ENCODE data around the gene HNRNPK. TPM values are rescaled to one million over a fixed set of nuclear protein-coding genes. Genes with fewer than 3 reads are reported as not detected.

Gene HNRNPK
- total RNA-seq, 5 donors from 2014 or later (not counting 1 experiment from before 2014, with no cell fraction given), result 459 to 671 (median 508) TPM

GRCh38 chr9:83920927-83921707, 58.9 kb downstream of the HNRNPK start, which contains the start of gene KIF27:
TSS of gene KIF27 (minus strand) at chr9:83921432. CDS start at chr9:83915591, 5,841 bp downstream.
- Mint-ChIP-seq H3K4me1 (peaks cover 8 to 15% (median 12%) of the 10 kb centered on the region in 3 donors), H3K36me3 (no peaks in the 10 kb centered on the region), H3K9me3 (no peaks in the 10 kb centered on the region), H3K4me3 (peak within 1 kb of the TSS; percentile 88 to 90 (median 89)), H3K27me3 (no peaks in the 10 kb centered on the region), H3K27ac (peak within 1 kb of the TSS; percentile 95)
- peaks cover 5 to 16% of the 10 kb centered on the region in 2 experiments for H3K4me1 ChIP-seq (ENCODE audit: control insufficient read depth in 1 of 2, extremely low read depth in 1 of 2, insufficient read depth in 2 of 2, low read length in 2 of 2)
- H3K27me3 ChIP-seq (replicated peaks in 1 of 2; ENCODE audit: control insufficient read depth in 2 of 2, extremely low read depth in 1 of 2, insufficient read depth in 2 of 2, low read length in 1 of 2), result no peaks in the 10 kb centered on the region
- no peaks in the 10 kb centered on the region for H3K9me3 ChIP-seq
- no peaks in the 10 kb centered on the region for H3K36me3 ChIP-seq (ENCODE audit: control insufficient read depth in 2 of 2, extremely low read depth in 1 of 2, insufficient read depth in 1 of 2, low read length in 1 of 2)
- peak; percentile 86 to 91 (median 89) for ATAC-seq (replicated peaks in 1 of 4)
- peak within 1 kb of the TSS; percentile 49 to 68 for H3K4me3 ChIP-seq (ENCODE audit: control insufficient read depth in 1 of 2, extremely low read depth in 1 of 2, low read length in 1 of 2)
- WGBS (ENCODE audit: insufficient coverage), result under 1% methylated on average over 83 of the region's 92 CpGs
- DNase-seq, result peak; percentile 84 to 97 (median 93)
- ChIA-PET CTCF (interaction anchor here (0.5 to 1.2 kb wide), 5 partner anchors 9 to 701 kb away, joined by 3 to 4 read pairs (median 3); partner anchors contain the start of genes HNRNPK (in 1 of the 2) and RMI1 (in 1 of the 2)), POLR2A (interaction anchor here (0.6 to 1.0 kb wide), 4 partner anchors 81 to 283 kb away, joined by 3 to 14 read pairs (median 6); partner anchors contain the start of gene UBQLN1 (in 1 of the 2))
- peak within 1 kb of the TSS; percentile 88 for H3K27ac ChIP-seq (ENCODE audit: low read length)

GRCh38 chr9:83920469-83920926, 59.5 kb downstream of the HNRNPK start:
- H3K4me3 ChIP-seq (ENCODE audit: control insufficient read depth in 1 of 2, extremely low read depth in 1 of 2, low read length in 1 of 2), result peak overlapping the region; percentile 49 to 68
- H3K36me3 Mint-ChIP-seq, result no peaks in the 10 kb centered on the region
- ATAC-seq (replicated peaks in 1 of 4), result peak; percentile 37 to 55 (median 46)
- H3K27ac Mint-ChIP-seq, result peak overlapping the region; percentile 91 to 95
- no peaks in the 10 kb centered on the region for H3K9me3 Mint-ChIP-seq
- ChIA-PET POLR2A (interaction anchor here in 1 of 2 donors (1.0 kb wide), 1 partner anchor 213 kb away, joined by 6 read pairs; the partner anchor contains the start of gene UBQLN1), CTCF (interaction anchor here (0.6 to 0.7 kb wide), 2 partner anchors 8 to 34 kb away, joined by 3 read pairs; no protein-coding TSS in a partner anchor)
- 6% methylated on average over 15 of the region's 16 CpGs for WGBS (ENCODE audit: insufficient coverage)
- DNase-seq, result peak in 5 of 35 experiments; percentile 41 to 79 (median 60)
- no peaks in the 10 kb centered on the region for H3K27me3 ChIP-seq (replicated peaks in 1 of 2; ENCODE audit: control insufficient read depth in 2 of 2, extremely low read depth in 1 of 2, insufficient read depth in 2 of 2, low read length in 1 of 2)
- no peaks in the 10 kb centered on the region for H3K27me3 Mint-ChIP-seq
- peaks cover 8 to 15% (median 12%) of the 10 kb centered on the region in 3 donors for H3K4me1 Mint-ChIP-seq
- peak overlapping the region; percentile 88 for H3K27ac ChIP-seq (ENCODE audit: low read length)
- peak overlapping the region; percentile 86 to 90 (median 87) for H3K4me3 Mint-ChIP-seq
- no peaks in the 10 kb centered on the region for H3K36me3 ChIP-seq (ENCODE audit: control insufficient read depth in 2 of 2, extremely low read depth in 1 of 2, insufficient read depth in 1 of 2, low read length in 1 of 2)
- no peaks in the 10 kb centered on the region for H3K9me3 ChIP-seq
- peaks cover 5 to 16% of the 10 kb centered on the region in 2 experiments for H3K4me1 ChIP-seq (ENCODE audit: control insufficient read depth in 1 of 2, extremely low read depth in 1 of 2, insufficient read depth in 2 of 2, low read length in 2 of 2)

GRCh38 chr9:83919111-83919510, 60.9 kb downstream of the HNRNPK start:
- no CpG with 5 or more reads among the region's 1 CpG for WGBS (ENCODE audit: insufficient coverage)
- no peaks in the 10 kb centered on the region for H3K9me3 Mint-ChIP-seq
- Histone ChIP-seq H3K27ac (ENCODE audit: low read length) (no peak overlapping the region), H3K4me3 (ENCODE audit: control insufficient read depth in 1 of 2, extremely low read depth in 1 of 2, low read length in 1 of 2) (no peak overlapping the region), H3K4me1 (ENCODE audit: control insufficient read depth in 1 of 2, extremely low read depth in 1 of 2, insufficient read depth in 2 of 2, low read length in 2 of 2) (peaks cover 5 to 16% of the 10 kb centered on the region in 2 experiments), H3K9me3 (no peaks in the 10 kb centered on the region), H3K27me3 (replicated peaks in 1 of 2; ENCODE audit: control insufficient read depth in 2 of 2, extremely low read depth in 1 of 2, insufficient read depth in 2 of 2, low read length in 1 of 2) (no peaks in the 10 kb centered on the region), H3K36me3 (ENCODE audit: control insufficient read depth in 2 of 2, extremely low read depth in 1 of 2, insufficient read depth in 1 of 2, low read length in 1 of 2) (no peaks in the 10 kb centered on the region)
- H3K27ac Mint-ChIP-seq, result peak overlapping the region in 1 of 2 donors; percentile 25
- H3K36me3 Mint-ChIP-seq, result no peaks in the 10 kb centered on the region
- ChIA-PET CTCF (no interaction called here), POLR2A (no interaction called here)
- no peak for DNase-seq
- H3K4me3 Mint-ChIP-seq, result no peak overlapping the region
- H3K4me1 Mint-ChIP-seq, result peaks cover 8 to 15% (median 12%) of the 10 kb centered on the region in 3 donors
- no peak for ATAC-seq (replicated peaks in 1 of 4)
- H3K27me3 Mint-ChIP-seq, result no peaks in the 10 kb centered on the region

Other genes starting within 250 kb of the HNRNPK start
- 10 to 100 TPM in 2 of 5 donors, 1 to 10 TPM in 3; 9.6 to 11.4 (median 9.9) TPM for gene GKAP1, start 162.4 kb downstream of the HNRNPK start, total RNA-seq
- gene KIF27, start 58.8 kb downstream of the HNRNPK start, total RNA-seq, result 1 to 10 TPM; 3.3 to 5.6 (median 4.5) TPM
- gene RMI1, start 590 bp upstream of the HNRNPK start, total RNA-seq, result 1 to 10 TPM; 2.3 to 6.9 (median 5.3) TPM

Data from T-cell (primary cell).